ENCODE data around the gene RAB3C. TPM values are rescaled to one million over a fixed set of nuclear protein-coding genes. Genes with fewer than 3 reads are reported as not detected.

RAB3C gene
- total RNA-seq, 1 experiment from 2014 or later, result not detected

GRCh38 chr5:58786711-58787303 lies 203.9 kb downstream of the RAB3C start:
- no peaks in the 10 kb centered on the region for H3K9me3 ChIP-seq (ENCODE audit: control insufficient read depth, insufficient read depth, low read depth, low read length)
- in situ Hi-C loops (cut with HindIII; ENCODE audit: low pct_unique_long_range_greater_than_20kb, low sequenced_read_pairs), result no loop called here
- H3K4me1 ChIP-seq (ENCODE audit: control insufficient read depth, insufficient read depth, low read length), result no peaks in the 10 kb centered on the region
- no TSS peak for BruUV-seq (replicated peaks)
- no peaks in the 10 kb centered on the region; the same call in 1 of the 2 replicates for H3K27me3 ChIP-seq (ENCODE audit: control insufficient read depth, insufficient read depth, low read length)
- TF ChIP-seq POLR2AphosphoS5 (IDR thresholded peaks at IDR 0.05; ENCODE audit: low read depth, low read length) (no peak), SIN3A (IDR thresholded peaks at IDR 0.05; ENCODE audit: borderline replicate concordance, insufficient read depth, low read depth, low read length) (no peak), TCF7L2 (IDR thresholded peaks at IDR 0.05; ENCODE audit: low read depth, low read length) (no peak), CTCF (IDR thresholded peaks at IDR 0.05) (no peak)
- TF ChIP-seq, protein P1, sequence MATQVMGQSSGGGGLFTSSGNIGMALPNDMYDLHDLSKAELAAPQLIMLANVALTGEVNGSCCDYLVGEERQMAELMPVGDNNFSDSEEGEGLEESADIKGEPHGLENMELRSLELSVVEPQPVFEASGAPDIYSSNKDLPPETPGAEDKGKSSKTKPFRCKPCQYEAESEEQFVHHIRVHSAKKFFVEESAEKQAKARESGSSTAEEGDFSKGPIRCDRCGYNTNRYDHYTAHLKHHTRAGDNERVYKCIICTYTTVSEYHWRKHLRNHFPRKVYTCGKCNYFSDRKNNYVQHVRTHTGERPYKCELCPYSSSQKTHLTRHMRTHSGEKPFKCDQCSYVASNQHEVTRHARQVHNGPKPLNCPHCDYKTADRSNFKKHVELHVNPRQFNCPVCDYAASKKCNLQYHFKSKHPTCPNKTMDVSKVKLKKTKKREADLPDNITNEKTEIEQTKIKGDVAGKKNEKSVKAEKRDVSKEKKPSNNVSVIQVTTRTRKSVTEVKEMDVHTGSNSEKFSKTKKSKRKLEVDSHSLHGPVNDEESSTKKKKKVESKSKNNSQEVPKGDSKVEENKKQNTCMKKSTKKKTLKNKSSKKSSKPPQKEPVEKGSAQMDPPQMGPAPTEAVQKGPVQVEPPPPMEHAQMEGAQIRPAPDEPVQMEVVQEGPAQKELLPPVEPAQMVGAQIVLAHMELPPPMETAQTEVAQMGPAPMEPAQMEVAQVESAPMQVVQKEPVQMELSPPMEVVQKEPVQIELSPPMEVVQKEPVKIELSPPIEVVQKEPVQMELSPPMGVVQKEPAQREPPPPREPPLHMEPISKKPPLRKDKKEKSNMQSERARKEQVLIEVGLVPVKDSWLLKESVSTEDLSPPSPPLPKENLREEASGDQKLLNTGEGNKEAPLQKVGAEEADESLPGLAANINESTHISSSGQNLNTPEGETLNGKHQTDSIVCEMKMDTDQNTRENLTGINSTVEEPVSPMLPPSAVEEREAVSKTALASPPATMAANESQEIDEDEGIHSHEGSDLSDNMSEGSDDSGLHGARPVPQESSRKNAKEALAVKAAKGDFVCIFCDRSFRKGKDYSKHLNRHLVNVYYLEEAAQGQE (IDR thresholded peaks at IDR 0.05; ENCODE audit: insufficient read depth in 1 of 2, low read depth in 2 of 2, low read length in 1 of 2), result no peak
- intact Hi-C loops (cut with micrococcal nuclease; ENCODE audit: unreplicated experiment), result no loop called here
- H3K27ac ChIP-seq (ENCODE audit: low read length), result no peak overlapping the region
- no peak for DNase-seq (ENCODE audit: low read depth, low spot score)
- no peak overlapping the region for H3K4me3 ChIP-seq (ENCODE audit: low read depth in 2 of 2, low read length in 2 of 2)
- no peaks in the 10 kb centered on the region for H3K36me3 ChIP-seq (ENCODE audit: control insufficient read depth, insufficient read depth, low read length)
- POLR2A ChIA-PET, result no interaction called here
- ATAC-seq, result no peak
- CTCF ChIA-PET, result no interaction called here

- H3K27ac ChIP-seq (ENCODE audit: low read length), result no peak overlapping the region
- intact Hi-C loops (cut with micrococcal nuclease; ENCODE audit: unreplicated experiment), result no loop called here
- DNase-seq (ENCODE audit: low read depth, low spot score) (no peak), ATAC-seq (no peak)
- H3K4me1 ChIP-seq (ENCODE audit: control insufficient read depth, insufficient read depth, low read length), result no peaks in the 10 kb centered on the region
- POLR2A ChIA-PET, result no interaction called here
- no peaks in the 10 kb centered on the region for H3K9me3 ChIP-seq (ENCODE audit: control insufficient read depth, insufficient read depth, low read depth, low read length)
- CTCF ChIA-PET, result no interaction called here
- TF ChIP-seq TCF7L2 (IDR thresholded peaks at IDR 0.05; ENCODE audit: low read depth, low read length) (no peak), POLR2AphosphoS5 (IDR thresholded peaks at IDR 0.05; ENCODE audit: low read depth, low read length) (no peak), CTCF (IDR thresholded peaks at IDR 0.05) (no peak), SIN3A (IDR thresholded peaks at IDR 0.05; ENCODE audit: borderline replicate concordance, insufficient read depth, low read depth, low read length) (no peak)
- TF ChIP-seq, protein P1 (IDR thresholded peaks at IDR 0.05; ENCODE audit: insufficient read depth in 1 of 2, low read depth in 2 of 2, low read length in 1 of 2), result no peak
- H3K27me3 ChIP-seq (ENCODE audit: control insufficient read depth, insufficient read depth, low read length), result no peaks in the 10 kb centered on the region; the same call in 1 of the 2 replicates
- in situ Hi-C loops (cut with HindIII; ENCODE audit: low pct_unique_long_range_greater_than_20kb, low sequenced_read_pairs), result no loop called here
- BruUV-seq (replicated peaks), result no TSS peak
- H3K36me3 ChIP-seq (ENCODE audit: control insufficient read depth, insufficient read depth, low read length), result no peaks in the 10 kb centered on the region
- H3K4me3 ChIP-seq (ENCODE audit: low read depth in 2 of 2, low read length in 2 of 2), result no peak overlapping the region
Observed at GRCh38 chr5:58787987-58788386, 205.1 kb downstream of the RAB3C start.

Data from Panc1 (cell line).